CD14-positive monocyte (primary cell): ENCODE results near the gene TRMT10A. TPM values are rescaled to one million over a fixed set of nuclear protein-coding genes. Genes with fewer than 3 reads are reported as not detected.

Experiments used
- DNase-seq, 3 donors: peaks; one replicate each; pipeline ENCODE4 v3.0.0-alpha.2; 2011 to 2022
- H2AFZ ChIP-seq: 2 replicates; pipeline ENCODE4 v1.6.0; 2012; ENCODE audit warnings: mild to moderate bottlenecking, low read depth, low read length, inconsistent platforms; ENCODE audit not compliant: insufficient read depth, poor library complexity, severe bottlenecking
- H3K27ac ChIP-seq, 2 donors: 1 replicate in 1 of 2; 2 replicates in 1 of 2; pipeline ENCODE4 v1.5.1; 2012 to 2013; ENCODE audit warnings: low read length in 2 of 2, control low read depth in 1 of 2, inconsistent platforms in 1 of 2, low read depth in 1 of 2, mild to moderate bottlenecking in 1 of 2
- H3K27me3 ChIP-seq, 2 donors: one replicate each; pipeline versions ENCODE4 v1.6.0 to v1.6.1; 2011 to 2013; ENCODE audit warnings: low read length in 2 of 2; ENCODE audit not compliant: control insufficient read depth in 2 of 2, insufficient read depth in 2 of 2
- H3K36me3 ChIP-seq, 2 donors: replicated peaks in 1 of 2; 1 replicate in 1 of 2; 2 replicates in 1 of 2; pipeline versions ENCODE4 v1.5.1 to v1.6.1; 2012 to 2013; ENCODE audit warnings: low read length in 2 of 2, control low read depth in 1 of 2, inconsistent platforms in 1 of 2, mild to moderate bottlenecking in 1 of 2; ENCODE audit not compliant: insufficient read depth in 2 of 2, control insufficient read depth in 1 of 2
- H3K4me1 ChIP-seq, 2 donors: 1 replicate in 1 of 2; 2 replicates in 1 of 2; pipeline versions ENCODE4 v1.5.1 to v1.6.1; 2012 to 2013; ENCODE audit warnings: low read length in 2 of 2, control low read depth in 1 of 2, inconsistent platforms in 1 of 2, mild to moderate bottlenecking in 1 of 2, moderate library complexity in 1 of 2; ENCODE audit not compliant: insufficient read depth in 2 of 2, control insufficient read depth in 1 of 2
- H3K4me2 ChIP-seq: replicated peaks from 2 replicates; pipeline ENCODE3; 2012; ENCODE audit warnings: low read length, moderate library complexity, mild to moderate bottlenecking; ENCODE audit not compliant: poor library complexity, severe bottlenecking; ENCODE audit errors: extremely low read depth
- H3K4me3 ChIP-seq, 3 experiments: fragments of 200-600 bp in 1 of 3; sonication (generic) in 1 of 3; replicated peaks in 1 of 3; 1 replicate in 2 of 3; 2 replicates in 1 of 3; pipeline ENCODE4 v1.5.1; 2011 to 2013; ENCODE audit warnings: low read length in 3 of 3, mild to moderate bottlenecking in 3 of 3, control low read depth in 2 of 3, low read depth in 2 of 3, inconsistent platforms in 1 of 3, moderate library complexity in 1 of 3
- H3K79me2 ChIP-seq: 2 replicates; pipeline ENCODE4 v1.6.0; 2012; ENCODE audit warnings: mild to moderate bottlenecking, control low read depth, inconsistent platforms, low read length, moderate library complexity; ENCODE audit not compliant: insufficient read depth
- H3K9ac ChIP-seq: 2 replicates; pipeline ENCODE4 v1.6.0; 2017; ENCODE audit warnings: low read length, mild to moderate bottlenecking; ENCODE audit not compliant: insufficient read depth, poor library complexity, severe bottlenecking
- H3K9me3 ChIP-seq, 2 donors: replicated peaks in 1 of 2; 1 replicate in 1 of 2; 2 replicates in 1 of 2; pipeline versions ENCODE4 v1.5.1 to v1.6.1; 2012 to 2013; ENCODE audit warnings: low read length in 2 of 2, control low read depth in 1 of 2; ENCODE audit not compliant: control insufficient read depth in 1 of 2, insufficient read depth in 1 of 2
- H4K20me1 ChIP-seq: 2 replicates; pipeline ENCODE4 v1.6.0; 2012; ENCODE audit warnings: mild to moderate bottlenecking, low read length, control low read depth, moderate library complexity; ENCODE audit not compliant: insufficient read depth
- H3K27ac Mint-ChIP-seq, 7 donors: one replicate each; pipeline ENCODE4 v1.8.0; 2020; ENCODE audit warnings: mild to moderate bottlenecking in 7 of 7, mixed read lengths in 7 of 7, moderate library complexity in 6 of 7, inconsistent platforms in 2 of 7
- H3K27me3 Mint-ChIP-seq, 3 donors: one replicate each; pipeline ENCODE4 v1.8.0; 2021 to 2022; ENCODE audit warnings: low read depth in 3 of 3, mild to moderate bottlenecking in 3 of 3, mixed read lengths in 3 of 3, moderate library complexity in 3 of 3, inconsistent platforms in 1 of 3
- H3K36me3 Mint-ChIP-seq, 2 donors: one replicate each; pipeline ENCODE4 v1.8.0; 2020; ENCODE audit warnings: mixed read lengths in 2 of 2, inconsistent platforms in 1 of 2, mild to moderate bottlenecking in 1 of 2
- H3K4me1 Mint-ChIP-seq: one replicate; pipeline ENCODE4 v1.8.0; 2020; ENCODE audit warnings: mild to moderate bottlenecking, mixed read lengths
- H3K4me3 Mint-ChIP-seq, 2 donors: one replicate each; pipeline ENCODE4 v1.8.0; 2020; ENCODE audit warnings: mild to moderate bottlenecking in 2 of 2, mixed read lengths in 2 of 2, moderate library complexity in 1 of 2
- H3K9me3 Mint-ChIP-seq, 7 donors: one replicate each; pipeline ENCODE4 v1.8.0; 2020 to 2022; ENCODE audit warnings: mixed read lengths in 7 of 7, mild to moderate bottlenecking in 6 of 7, moderate library complexity in 6 of 7, inconsistent platforms in 2 of 7
- CTCF ChIP-seq: fragments of 200-600 bp; IDR thresholded peaks from one replicate; pipeline ENCODE4 v1.8.0; 2022; ENCODE audit warnings: antibody characterized with exemption, mild to moderate bottlenecking
- WGBS: methylation state at CpG from one replicate; pipeline ENCODE4 v1.1.5; 2013; ENCODE audit warnings: missing lambda C conversion rate; ENCODE audit not compliant: insufficient coverage; 5-methylcytosine and 5-hydroxymethylcytosine counted together
- intact Hi-C, 2 donors: fragments of 100-400 bp; cut with micrococcal nuclease; formaldehyde crosslinking; loops; one replicate each; pipeline versions ENCODE4 v1.15.0 to v1.15.1; 2023
- polyA plus RNA-seq, 3 donors: library from polyadenylated mRNA; depleted of rRNA in 1 of 3; unstranded in 2 of 3; stranded (reverse) in 1 of 3; fragments of 300-500 nt in 2 of 3; fragments of >200 nt in 1 of 3; fragmentation: Illumina TruSeq in 2 of 3; gene quantifications; 1 replicate in 2 of 3; 2 replicates in 1 of 3; pipeline ENCODE4 v1.2.3, GENCODE V29; 2012 to 2021

The TRMT10A gene
- polyA plus RNA-seq, 3 donors = 1.6 to 3.9 (median 3.4) TPM

GRCh38 chr4:99552872-99553271 lies 11.0 kb downstream of the TRMT10A start:
- DNase-seq = no peak
- Histone ChIP-seq H3K27me3 (no peaks in the 10 kb centered on the region), H3K27ac (no peak overlapping the region), H3K4me2 (no peak overlapping the region), H2AFZ (no peak overlapping the region), H3K4me1 (no peaks in the 10 kb centered on the region), H3K36me3 (peaks cover 0 to 3% of the 10 kb centered on the region in 2 donors), H3K9me3 (no peaks in the 10 kb centered on the region), H3K9ac (no peak overlapping the region), H3K79me2 (no peaks in the 10 kb centered on the region), H3K4me3 (no peak overlapping the region), H4K20me1 (no peaks in the 10 kb centered on the region)
- Mint-ChIP-seq H3K4me3 (no peak overlapping the region), H3K9me3 (no peaks in the 10 kb centered on the region), H3K36me3 (peaks cover 16 to 20% of the 10 kb centered on the region in 2 donors), H3K27ac (no peak overlapping the region), H3K4me1 (no peaks in the 10 kb centered on the region), H3K27me3 (no peaks in the 10 kb centered on the region)
- intact Hi-C loops = no loop called here
- no peak for TF ChIP-seq CTCF
- WGBS = no CpG with 5 or more reads among the region's 2 CpGs

GRCh38 chr4:99540277-99540939 lies 23.4 kb downstream of the TRMT10A start:
- no peaks in the 10 kb centered on the region for H3K79me2 ChIP-seq
- Mint-ChIP-seq H3K4me3 (no peak overlapping the region), H3K27ac (no peak overlapping the region), H3K36me3 (no peaks in the 10 kb centered on the region), H3K27me3 (peaks cover 0 to 3% (median 0%) of the 10 kb centered on the region in 3 donors), H3K4me1 (no peaks in the 10 kb centered on the region), H3K9me3 (peaks cover 0 to 5% (median 0%) of the 10 kb centered on the region in 7 donors)
- no peak overlapping the region for H3K4me2 ChIP-seq
- no peaks in the 10 kb centered on the region for H3K4me1 ChIP-seq
- H3K36me3 ChIP-seq = no peaks in the 10 kb centered on the region
- intact Hi-C loops = no loop called here
- no peak overlapping the region for H2AFZ ChIP-seq
- TF ChIP-seq CTCF = no peak
- no peaks in the 10 kb centered on the region for H3K27me3 ChIP-seq
- H3K4me3 ChIP-seq = no peak overlapping the region
- no peaks in the 10 kb centered on the region for H3K9me3 ChIP-seq
- H3K27ac ChIP-seq = no peak overlapping the region
- H4K20me1 ChIP-seq = no peaks in the 10 kb centered on the region
- no peak for DNase-seq
- H3K9ac ChIP-seq = no peak overlapping the region
